Hepatocyte (in vitro differentiated cells): ENCODE results near the gene DIS3L2. TPM values are rescaled to one million over a fixed set of nuclear protein-coding genes. Genes with fewer than 3 reads are reported as not detected.

Experiments
- DNase-seq: peaks from one replicate; pipeline ENCODE4 v3.0.0-alpha.2; 2016; ENCODE audit warnings: low spot score
- H2AFZ ChIP-seq: fragments of 200-600 bp; sonication (generic); 2 replicates; pipeline ENCODE4 v1.6.0; 2016; ENCODE audit warnings: antibody characterized with exemption, mild to moderate bottlenecking
- H3K27ac ChIP-seq: fragments of 200-600 bp; sonication (generic); 2 replicates; pipeline ENCODE4 v1.5.1; 2016; ENCODE audit warnings: mild to moderate bottlenecking
- H3K27me3 ChIP-seq: fragments of 200-600 bp; sonication (generic); 2 replicates; pipeline ENCODE4 v1.6.1; 2016
- H3K36me3 ChIP-seq: fragments of 200-600 bp; sonication (generic); replicated peaks from 2 replicates; pipeline ENCODE4 v1.5.1; 2016; ENCODE audit warnings: low read depth; ENCODE audit not compliant: insufficient read depth
- H3K4me1 ChIP-seq: fragments of 200-600 bp; sonication (generic); 2 replicates; pipeline ENCODE4 v1.5.1; 2016; ENCODE audit warnings: mild to moderate bottlenecking, moderate library complexity; ENCODE audit not compliant: insufficient read depth
- H3K4me2 ChIP-seq: fragments of 200-600 bp; sonication (generic); 2 replicates; pipeline ENCODE4 v1.6.0; 2016
- H3K4me3 ChIP-seq: fragments of 200-600 bp; sonication (generic); 2 replicates; pipeline ENCODE4 v1.5.1; 2016; ENCODE audit warnings: mild to moderate bottlenecking
- H3K79me2 ChIP-seq: fragments of 200-600 bp; sonication (generic); 2 replicates; pipeline ENCODE4 v1.6.0; 2017; ENCODE audit warnings: mild to moderate bottlenecking
- H3K9me2 ChIP-seq: fragments of 200-600 bp; sonication (generic); replicated peaks from 2 replicates; pipeline ENCODE4 v1.6.0; 2017; ENCODE audit warnings: mild to moderate bottlenecking; ENCODE audit not compliant: insufficient read depth
- H3K9me3 ChIP-seq: fragments of 200-600 bp; sonication (generic); 2 replicates; pipeline ENCODE4 v1.5.1; 2016; ENCODE audit warnings: low read depth, mild to moderate bottlenecking
- H4K20me1 ChIP-seq: fragments of 200-600 bp; sonication (generic); 2 replicates; pipeline ENCODE4 v1.6.0; 2016; ENCODE audit warnings: mild to moderate bottlenecking; ENCODE audit not compliant: insufficient read depth, poor library complexity, severe bottlenecking
- CTCF ChIP-seq: fragments of 200-600 bp; sonication (generic); IDR thresholded peaks from 2 replicates; pipeline ENCODE4 v1.5.1; 2016; ENCODE audit warnings: antibody characterized with exemption, mild to moderate bottlenecking; ENCODE audit not compliant: poor library complexity
- EZH2 ChIP-seq: fragments of 200-600 bp; sonication (generic); IDR thresholded peaks from 2 replicates; pipeline ENCODE4 v1.6.1; 2016; ENCODE audit warnings: antibody characterized with exemption, mild to moderate bottlenecking, borderline replicate concordance
- EZH2phosphoT487 ChIP-seq: fragments of 200-600 bp; sonication (generic); IDR thresholded peaks from one replicate; pipeline ENCODE4 v1.6.1; 2018; ENCODE audit warnings: antibody characterized with exemption, mild to moderate bottlenecking, low read depth, moderate library complexity; ENCODE audit not compliant: unreplicated experiment, severe bottlenecking
- WGBS: methylation state at CpG from one replicate; pipeline ENCODE4 v1.1.6; 2016; ENCODE audit warnings: low lambda C conversion rate; ENCODE audit errors: missing lambda C conversion rate; 5-methylcytosine and 5-hydroxymethylcytosine counted together
- polyA plus RNA-seq: library from polyadenylated mRNA; unstranded; fragments of >200 nt; fragmentation: Nextera tagmentation; extraction: Ambion mirVana; gene quantifications from 2 replicates; pipeline ENCODE4 v1.2.1, GENCODE V29; 2016
- total RNA-seq: library from RNA; depleted of rRNA; stranded (reverse); fragments of >200 nt; gene quantifications from 2 replicates; pipeline ENCODE4 v1.2.3, GENCODE V29; 2014

The DIS3L2 gene
- total and polyA plus RNA-seq, 2 experiments from 2014 or later, result 19.5 to 20.0 TPM

DNA sequence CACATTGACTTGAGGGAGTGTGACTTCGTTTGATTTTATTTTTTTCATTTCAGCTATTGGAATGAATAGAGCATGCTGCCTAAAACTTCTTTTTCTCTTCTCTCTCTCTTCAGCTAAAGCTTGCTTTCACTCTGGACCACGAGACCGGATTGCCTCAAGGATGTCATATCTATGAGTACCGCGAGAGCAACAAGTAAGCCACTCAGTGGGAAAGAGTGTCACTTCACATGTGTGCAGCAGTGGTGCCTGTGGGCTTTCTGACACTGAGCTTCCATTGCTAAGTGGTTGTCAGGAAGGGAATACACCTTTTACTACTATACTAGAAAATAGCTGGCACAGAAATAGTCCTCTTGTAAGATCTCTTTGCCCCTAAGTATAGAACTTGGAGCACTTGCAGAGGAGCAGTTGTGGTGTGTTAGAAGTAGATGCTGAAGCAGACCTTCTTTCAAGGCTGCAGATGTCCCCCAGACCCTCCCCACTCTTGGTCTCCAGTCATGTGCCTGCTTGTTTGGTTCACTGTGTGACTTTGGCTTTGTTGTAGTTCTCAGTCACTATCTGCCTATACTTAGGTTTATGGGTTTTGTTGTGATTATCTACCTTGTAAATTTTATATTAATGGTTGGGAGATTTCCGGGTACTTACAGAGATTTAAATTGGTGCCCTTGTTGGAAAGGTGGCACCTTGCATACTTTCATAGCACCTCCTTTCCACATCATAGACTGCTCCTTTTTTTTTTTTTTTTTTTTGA, 338.6 kb downstream of the DIS3L2 start:
- Histone ChIP-seq H3K36me3 (no peaks in the 10 kb centered on the region), H3K27ac (no peak overlapping the region), H4K20me1 (no peaks in the 10 kb centered on the region), H3K4me3 (no peak overlapping the region), H2AFZ (no peak overlapping the region), H3K9me3 (no peaks in the 10 kb centered on the region), H3K9me2 (no peaks in the 10 kb centered on the region), H3K4me2 (no peak overlapping the region), H3K27me3 (no peaks in the 10 kb centered on the region), H3K4me1 (no peaks in the 10 kb centered on the region), H3K79me2 (no peaks in the 10 kb centered on the region)
- no peak for DNase-seq
- TF ChIP-seq EZH2phosphoT487, result no peak
- no peak for TF ChIP-seq EZH2
- no peak for TF ChIP-seq CTCF
- 91% methylated on average over 6 of the region's 6 CpGs for WGBS

- H3K27me3 ChIP-seq, result no peaks in the 10 kb centered on the region
- H2AFZ ChIP-seq, result no peak overlapping the region
- H3K4me3 ChIP-seq, result no peak overlapping the region
- no peaks in the 10 kb centered on the region for H3K4me1 ChIP-seq
- no peak for TF ChIP-seq CTCF
- TF ChIP-seq EZH2, result no peak
- peak; percentile 78 for TF ChIP-seq EZH2phosphoT487
- H3K27ac ChIP-seq, result no peak overlapping the region
- H3K4me2 ChIP-seq, result no peak overlapping the region
- DNase-seq, result peak; percentile 67
- H4K20me1 ChIP-seq, result no peaks in the 10 kb centered on the region
- H3K9me2 ChIP-seq, result no peaks in the 10 kb centered on the region
- no peaks in the 10 kb centered on the region for H3K79me2 ChIP-seq
- H3K36me3 ChIP-seq, result no peaks in the 10 kb centered on the region
- H3K9me3 ChIP-seq, result no peaks in the 10 kb centered on the region
- 50% methylated on average over 6 of the region's 6 CpGs for WGBS
Measured at GRCh38 chr2:232300894-232301387, 339.4 kb downstream of the DIS3L2 start.

DNA sequence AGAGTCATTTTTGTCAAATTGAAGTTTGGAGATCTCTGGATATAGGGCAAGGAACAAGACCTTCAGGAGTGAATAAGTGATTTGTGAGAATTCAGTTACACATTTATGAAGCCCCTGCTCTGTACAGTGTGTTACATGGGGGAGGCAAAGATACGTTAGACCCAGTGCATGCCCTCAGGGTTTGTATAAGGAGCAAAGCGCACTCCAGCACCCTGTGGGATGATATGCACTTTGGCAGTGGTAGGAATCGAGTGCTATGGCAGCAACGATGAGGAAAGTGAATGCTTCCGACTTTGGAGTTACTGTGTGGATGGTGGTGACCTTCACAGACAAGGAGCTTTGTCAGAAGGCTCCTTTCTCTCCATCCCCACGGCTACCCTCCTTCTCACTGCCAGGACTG, 342.7 kb downstream of the DIS3L2 start:
- no peaks in the 10 kb centered on the region for H3K79me2 ChIP-seq
- H3K4me3 ChIP-seq, result no peak overlapping the region
- H3K36me3 ChIP-seq, result no peaks in the 10 kb centered on the region
- no peak overlapping the region for H3K4me2 ChIP-seq
- H3K4me1 ChIP-seq, result no peaks in the 10 kb centered on the region
- no peaks in the 10 kb centered on the region for H4K20me1 ChIP-seq
- no peak for TF ChIP-seq EZH2phosphoT487
- TF ChIP-seq EZH2, result no peak
- TF ChIP-seq CTCF, result no peak
- no peak overlapping the region for H2AFZ ChIP-seq
- no peaks in the 10 kb centered on the region for H3K9me3 ChIP-seq
- 86% methylated on average over 6 of the region's 6 CpGs for WGBS
- no peak for DNase-seq
- no peaks in the 10 kb centered on the region for H3K9me2 ChIP-seq
- no peaks in the 10 kb centered on the region for H3K27me3 ChIP-seq
- no peak overlapping the region for H3K27ac ChIP-seq
